ENCODE data around the gene ARHGAP5. TPM values are rescaled to one million over a fixed set of nuclear protein-coding genes. Genes with fewer than 3 reads are reported as not detected.

The ARHGAP5 gene
- total and polyA plus RNA-seq, 9 of the 15 experiments (the other 6 are each of a cell fraction or from before 2014, with no cell fraction given): 3.1 to 21.8 (median 12.1) TPM

DNA sequence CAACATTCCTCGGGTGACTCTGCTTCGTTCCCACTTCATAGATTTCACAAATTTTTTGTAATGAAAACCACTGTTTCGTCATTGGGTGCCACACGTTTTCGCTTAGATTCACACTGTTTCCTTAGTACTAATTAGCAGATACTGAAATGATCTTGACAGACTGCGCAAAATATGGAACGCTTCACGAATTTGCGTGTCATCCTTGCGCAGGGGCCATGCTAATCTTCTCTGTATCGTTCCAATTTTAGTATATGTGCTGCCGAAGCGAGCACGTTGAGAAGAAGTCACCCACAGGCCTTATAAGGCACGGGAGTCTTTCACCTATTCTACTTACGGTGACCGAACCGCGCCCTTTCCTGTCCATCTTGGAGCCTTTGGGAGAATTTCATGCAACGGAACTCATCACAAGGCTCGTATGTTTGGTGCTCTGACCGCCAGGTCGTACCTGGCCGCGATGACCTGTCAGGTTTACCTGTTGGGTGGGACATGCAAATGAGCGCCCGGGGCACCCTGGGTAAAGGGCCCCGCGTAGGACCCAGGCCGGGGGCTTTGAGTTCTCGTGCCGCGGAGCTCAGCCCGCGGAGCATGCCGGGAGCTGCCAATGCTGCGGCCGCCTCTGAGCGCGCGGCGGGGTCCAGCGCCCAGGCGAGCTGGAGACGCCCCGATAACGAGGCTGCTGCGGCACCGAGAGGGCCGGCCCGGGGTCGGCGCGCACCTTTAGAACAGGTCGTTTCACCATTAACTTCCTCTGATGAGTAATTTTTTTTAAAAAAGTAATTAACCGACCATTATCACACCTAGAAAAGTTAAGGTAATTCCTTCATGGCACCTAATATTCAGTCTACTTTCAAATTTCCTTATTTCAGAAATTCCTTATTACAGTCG, 126.1 kb downstream of the ARHGAP5 start, which contains the start of gene RNU6-8 (continued):
- TF ChIP-seq, protein P1, sequence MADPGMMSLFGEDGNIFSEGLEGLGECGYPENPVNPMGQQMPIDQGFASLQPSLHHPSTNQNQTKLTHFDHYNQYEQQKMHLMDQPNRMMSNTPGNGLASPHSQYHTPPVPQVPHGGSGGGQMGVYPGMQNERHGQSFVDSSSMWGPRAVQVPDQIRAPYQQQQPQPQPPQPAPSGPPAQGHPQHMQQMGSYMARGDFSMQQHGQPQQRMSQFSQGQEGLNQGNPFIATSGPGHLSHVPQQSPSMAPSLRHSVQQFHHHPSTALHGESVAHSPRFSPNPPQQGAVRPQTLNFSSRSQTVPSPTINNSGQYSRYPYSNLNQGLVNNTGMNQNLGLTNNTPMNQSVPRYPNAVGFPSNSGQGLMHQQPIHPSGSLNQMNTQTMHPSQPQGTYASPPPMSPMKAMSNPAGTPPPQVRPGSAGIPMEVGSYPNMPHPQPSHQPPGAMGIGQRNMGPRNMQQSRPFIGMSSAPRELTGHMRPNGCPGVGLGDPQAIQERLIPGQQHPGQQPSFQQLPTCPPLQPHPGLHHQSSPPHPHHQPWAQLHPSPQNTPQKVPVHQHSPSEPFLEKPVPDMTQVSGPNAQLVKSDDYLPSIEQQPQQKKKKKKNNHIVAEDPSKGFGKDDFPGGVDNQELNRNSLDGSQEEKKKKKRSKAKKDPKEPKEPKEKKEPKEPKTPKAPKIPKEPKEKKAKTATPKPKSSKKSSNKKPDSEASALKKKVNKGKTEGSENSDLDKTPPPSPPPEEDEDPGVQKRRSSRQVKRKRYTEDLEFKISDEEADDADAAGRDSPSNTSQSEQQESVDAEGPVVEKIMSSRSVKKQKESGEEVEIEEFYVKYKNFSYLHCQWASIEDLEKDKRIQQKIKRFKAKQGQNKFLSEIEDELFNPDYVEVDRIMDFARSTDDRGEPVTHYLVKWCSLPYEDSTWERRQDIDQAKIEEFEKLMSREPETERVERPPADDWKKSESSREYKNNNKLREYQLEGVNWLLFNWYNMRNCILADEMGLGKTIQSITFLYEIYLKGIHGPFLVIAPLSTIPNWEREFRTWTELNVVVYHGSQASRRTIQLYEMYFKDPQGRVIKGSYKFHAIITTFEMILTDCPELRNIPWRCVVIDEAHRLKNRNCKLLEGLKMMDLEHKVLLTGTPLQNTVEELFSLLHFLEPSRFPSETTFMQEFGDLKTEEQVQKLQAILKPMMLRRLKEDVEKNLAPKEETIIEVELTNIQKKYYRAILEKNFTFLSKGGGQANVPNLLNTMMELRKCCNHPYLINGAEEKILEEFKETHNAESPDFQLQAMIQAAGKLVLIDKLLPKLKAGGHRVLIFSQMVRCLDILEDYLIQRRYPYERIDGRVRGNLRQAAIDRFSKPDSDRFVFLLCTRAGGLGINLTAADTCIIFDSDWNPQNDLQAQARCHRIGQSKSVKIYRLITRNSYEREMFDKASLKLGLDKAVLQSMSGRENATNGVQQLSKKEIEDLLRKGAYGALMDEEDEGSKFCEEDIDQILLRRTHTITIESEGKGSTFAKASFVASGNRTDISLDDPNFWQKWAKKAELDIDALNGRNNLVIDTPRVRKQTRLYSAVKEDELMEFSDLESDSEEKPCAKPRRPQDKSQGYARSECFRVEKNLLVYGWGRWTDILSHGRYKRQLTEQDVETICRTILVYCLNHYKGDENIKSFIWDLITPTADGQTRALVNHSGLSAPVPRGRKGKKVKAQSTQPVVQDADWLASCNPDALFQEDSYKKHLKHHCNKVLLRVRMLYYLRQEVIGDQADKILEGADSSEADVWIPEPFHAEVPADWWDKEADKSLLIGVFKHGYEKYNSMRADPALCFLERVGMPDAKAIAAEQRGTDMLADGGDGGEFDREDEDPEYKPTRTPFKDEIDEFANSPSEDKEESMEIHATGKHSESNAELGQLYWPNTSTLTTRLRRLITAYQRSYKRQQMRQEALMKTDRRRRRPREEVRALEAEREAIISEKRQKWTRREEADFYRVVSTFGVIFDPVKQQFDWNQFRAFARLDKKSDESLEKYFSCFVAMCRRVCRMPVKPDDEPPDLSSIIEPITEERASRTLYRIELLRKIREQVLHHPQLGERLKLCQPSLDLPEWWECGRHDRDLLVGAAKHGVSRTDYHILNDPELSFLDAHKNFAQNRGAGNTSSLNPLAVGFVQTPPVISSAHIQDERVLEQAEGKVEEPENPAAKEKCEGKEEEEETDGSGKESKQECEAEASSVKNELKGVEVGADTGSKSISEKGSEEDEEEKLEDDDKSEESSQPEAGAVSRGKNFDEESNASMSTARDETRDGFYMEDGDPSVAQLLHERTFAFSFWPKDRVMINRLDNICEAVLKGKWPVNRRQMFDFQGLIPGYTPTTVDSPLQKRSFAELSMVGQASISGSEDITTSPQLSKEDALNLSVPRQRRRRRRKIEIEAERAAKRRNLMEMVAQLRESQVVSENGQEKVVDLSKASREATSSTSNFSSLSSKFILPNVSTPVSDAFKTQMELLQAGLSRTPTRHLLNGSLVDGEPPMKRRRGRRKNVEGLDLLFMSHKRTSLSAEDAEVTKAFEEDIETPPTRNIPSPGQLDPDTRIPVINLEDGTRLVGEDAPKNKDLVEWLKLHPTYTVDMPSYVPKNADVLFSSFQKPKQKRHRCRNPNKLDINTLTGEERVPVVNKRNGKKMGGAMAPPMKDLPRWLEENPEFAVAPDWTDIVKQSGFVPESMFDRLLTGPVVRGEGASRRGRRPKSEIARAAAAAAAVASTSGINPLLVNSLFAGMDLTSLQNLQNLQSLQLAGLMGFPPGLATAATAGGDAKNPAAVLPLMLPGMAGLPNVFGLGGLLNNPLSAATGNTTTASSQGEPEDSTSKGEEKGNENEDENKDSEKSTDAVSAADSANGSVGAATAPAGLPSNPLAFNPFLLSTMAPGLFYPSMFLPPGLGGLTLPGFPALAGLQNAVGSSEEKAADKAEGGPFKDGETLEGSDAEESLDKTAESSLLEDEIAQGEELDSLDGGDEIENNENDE (IDR thresholded peaks at IDR 0.05; ENCODE audit: low read depth, low read length): no peak
- TF ChIP-seq PHF8 (IDR thresholded peaks at IDR 0.05; ENCODE audit: borderline replicate concordance, low read length) (peak; percentile 32; the same call in 1 of the 2 replicates), BRCA1 (IDR thresholded peaks at IDR 0.05) (no peak), BRCA1 (CRISPR knock-in tag; IDR thresholded peaks at IDR 0.05) (no peak), XRCC3 (IDR thresholded peaks at IDR 0.05) (no peak), ZNF24 (IDR thresholded peaks at IDR 0.05) (peak; percentile 65), RBFOX2 (IDR thresholded peaks at IDR 0.05; ENCODE audit: low read depth, low read length) (peak; percentile 86), MTF1 (CRISPR knock-in tag; IDR thresholded peaks at IDR 0.05; ENCODE audit: borderline replicate concordance) (no peak), E2F3 (CRISPR knock-in tag; IDR thresholded peaks at IDR 0.05) (no peak), CHCHD3 (CRISPR knock-in tag; IDR thresholded peaks at IDR 0.05) (no peak), MEIS2 (IDR thresholded peaks at IDR 0.05; ENCODE audit: partially characterized antibody) (peak; percentile 29), ZFX (CRISPR knock-in tag; IDR thresholded peaks at IDR 0.05) (peak; percentile 54), ELF1 (tag; IDR thresholded peaks at IDR 0.05) (no peak), NCOA4 (IDR thresholded peaks at IDR 0.05; ENCODE audit: partially characterized antibody) (no peak), ETS2 (tag; IDR thresholded peaks at IDR 0.05; ENCODE audit: borderline replicate concordance, poor library complexity, severe bottlenecking) (no peak)
- TF ChIP-seq, protein P2, sequence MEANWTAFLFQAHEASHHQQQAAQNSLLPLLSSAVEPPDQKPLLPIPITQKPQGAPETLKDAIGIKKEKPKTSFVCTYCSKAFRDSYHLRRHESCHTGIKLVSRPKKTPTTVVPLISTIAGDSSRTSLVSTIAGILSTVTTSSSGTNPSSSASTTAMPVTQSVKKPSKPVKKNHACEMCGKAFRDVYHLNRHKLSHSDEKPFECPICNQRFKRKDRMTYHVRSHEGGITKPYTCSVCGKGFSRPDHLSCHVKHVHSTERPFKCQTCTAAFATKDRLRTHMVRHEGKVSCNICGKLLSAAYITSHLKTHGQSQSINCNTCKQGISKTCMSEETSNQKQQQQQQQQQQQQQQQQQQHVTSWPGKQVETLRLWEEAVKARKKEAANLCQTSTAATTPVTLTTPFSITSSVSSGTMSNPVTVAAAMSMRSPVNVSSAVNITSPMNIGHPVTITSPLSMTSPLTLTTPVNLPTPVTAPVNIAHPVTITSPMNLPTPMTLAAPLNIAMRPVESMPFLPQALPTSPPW (CRISPR knock-in tag; IDR thresholded peaks at IDR 0.05): peak; percentile 43; the same call in 1 of the 2 replicates

All from K562 (cell line).